ENCODE measurements around the gene C5orf34.
"Not testable (repeated sequence)": the region's sequence is repeated elsewhere in the genome, so short reads cannot be mapped to it uniquely, and the experiment has no call there.

C5orf34 gene

GRCh38 chr5:43523662-43524072, 8.7 kb upstream of the C5orf34 start:
- Histone ChIP-seq H3K4me3 (ENCODE audit: low read depth in 1 of 5, low read length in 5 of 5) (no peak overlapping the region), H3K9ac (ENCODE audit: low read length in 5 of 5) (no peak overlapping the region), H3K27me3 (ENCODE audit: control insufficient read depth in 5 of 5, insufficient read depth in 4 of 5, low read length in 5 of 5) (no peaks in the 10 kb centered on the region), H3K36me3 (ENCODE audit: control insufficient read depth in 5 of 5, insufficient read depth in 5 of 5, low read length in 5 of 5) (peaks cover 34 to 40% (median 34%) of the 10 kb centered on the region in 5 donors), H3K9me3 (ENCODE audit: control insufficient read depth in 5 of 5, low read length in 5 of 5) (no peaks in the 10 kb centered on the region), H3K27ac (ENCODE audit: low read depth, low read length) (no peak overlapping the region), H3K4me1 (ENCODE audit: control insufficient read depth in 5 of 5, insufficient read depth in 5 of 5, low read length in 5 of 5) (no peaks in the 10 kb centered on the region)

- Histone ChIP-seq H3K27ac (ENCODE audit: low read depth, low read length) (no peak overlapping the region), H3K27me3 (ENCODE audit: control insufficient read depth in 5 of 5, insufficient read depth in 4 of 5, low read length in 5 of 5) (no peaks in the 10 kb centered on the region), H3K36me3 (ENCODE audit: control insufficient read depth in 5 of 5, insufficient read depth in 5 of 5, low read length in 5 of 5) (peaks cover 19 to 24% (median 22%) of the 10 kb centered on the region in 5 donors), H3K4me1 (ENCODE audit: control insufficient read depth in 5 of 5, insufficient read depth in 5 of 5, low read length in 5 of 5) (peaks cover 0 to 4% (median 2%) of the 10 kb centered on the region in 5 donors), H3K9ac (ENCODE audit: low read length in 5 of 5) (no peak overlapping the region), H3K4me3 (ENCODE audit: low read depth in 1 of 5, low read length in 5 of 5) (no peak overlapping the region), H3K9me3 (ENCODE audit: control insufficient read depth in 5 of 5, low read length in 5 of 5) (no peaks in the 10 kb centered on the region)
Measured at GRCh38 chr5:43520615-43521014, 5.7 kb upstream of the C5orf34 start.

- no peaks in the 10 kb centered on the region for H3K27me3 ChIP-seq (ENCODE audit: control insufficient read depth in 5 of 5, insufficient read depth in 4 of 5, low read length in 5 of 5)
- H3K4me3 ChIP-seq (ENCODE audit: low read depth in 1 of 5, low read length in 5 of 5): peak overlapping the region; percentile 67 to 95 (median 82)
- peaks cover 0 to 16% (median 16%) of the 10 kb centered on the region in 5 donors for H3K4me1 ChIP-seq (ENCODE audit: control insufficient read depth in 5 of 5, insufficient read depth in 5 of 5, low read length in 5 of 5)
- H3K9ac ChIP-seq (ENCODE audit: low read length in 5 of 5): peak overlapping the region in 4 of 5 donors; percentile 73 to 89 (median 84)
- peak overlapping the region; percentile 61 for H3K27ac ChIP-seq (ENCODE audit: low read depth, low read length)
- H3K9me3 ChIP-seq (ENCODE audit: control insufficient read depth in 5 of 5, low read length in 5 of 5): no peaks in the 10 kb centered on the region
- no peaks in the 10 kb centered on the region for H3K36me3 ChIP-seq (ENCODE audit: control insufficient read depth in 5 of 5, insufficient read depth in 5 of 5, low read length in 5 of 5)
Measured at GRCh38 chr5:43515678-43516048, 715 bp upstream of the C5orf34 start.

GRCh38 chr5:43514471-43514815, 505 bp downstream of the C5orf34 start:
- H3K9me3 ChIP-seq (ENCODE audit: control insufficient read depth in 5 of 5, low read length in 5 of 5): no peaks in the 10 kb centered on the region
- no peaks in the 10 kb centered on the region for H3K36me3 ChIP-seq (ENCODE audit: control insufficient read depth in 5 of 5, insufficient read depth in 5 of 5, low read length in 5 of 5)
- peak overlapping the region; percentile 61 for H3K27ac ChIP-seq (ENCODE audit: low read depth, low read length)
- peaks cover 0 to 16% (median 16%) of the 10 kb centered on the region in 5 donors for H3K4me1 ChIP-seq (ENCODE audit: control insufficient read depth in 5 of 5, insufficient read depth in 5 of 5, low read length in 5 of 5)
- no peaks in the 10 kb centered on the region for H3K27me3 ChIP-seq (ENCODE audit: control insufficient read depth in 5 of 5, insufficient read depth in 4 of 5, low read length in 5 of 5)
- peak overlapping the region; percentile 67 to 95 (median 82) for H3K4me3 ChIP-seq (ENCODE audit: low read depth in 1 of 5, low read length in 5 of 5)
- H3K9ac ChIP-seq (ENCODE audit: low read length in 5 of 5): peak overlapping the region; percentile 73 to 91 (median 86)

- Histone ChIP-seq H3K9ac (ENCODE audit: low read length in 5 of 5) (peak overlapping the region in 4 of 5 donors; percentile 73 to 89 (median 84)), H3K4me3 (ENCODE audit: low read depth in 1 of 5, low read length in 5 of 5) (peak overlapping the region in 4 of 5 donors; percentile 67 to 95 (median 81)), H3K27me3 (ENCODE audit: control insufficient read depth in 5 of 5, insufficient read depth in 4 of 5, low read length in 5 of 5) (no peaks in the 10 kb centered on the region), H3K36me3 (ENCODE audit: control insufficient read depth in 5 of 5, insufficient read depth in 5 of 5, low read length in 5 of 5) (no peaks in the 10 kb centered on the region), H3K9me3 (ENCODE audit: control insufficient read depth in 5 of 5, low read length in 5 of 5) (no peaks in the 10 kb centered on the region), H3K27ac (ENCODE audit: low read depth, low read length) (no peak overlapping the region), H3K4me1 (ENCODE audit: control insufficient read depth in 5 of 5, insufficient read depth in 5 of 5, low read length in 5 of 5) (peaks cover 0 to 16% (median 16%) of the 10 kb centered on the region in 5 donors)
Measured at GRCh38 chr5:43514025-43514424, 923 bp downstream of the C5orf34 start.

- H3K9me3 ChIP-seq (ENCODE audit: control insufficient read depth in 5 of 5, low read length in 5 of 5); H3K4me3 ChIP-seq (ENCODE audit: low read depth in 1 of 5, low read length in 5 of 5); H3K27me3 ChIP-seq (ENCODE audit: control insufficient read depth in 5 of 5, insufficient read depth in 4 of 5, low read length in 5 of 5); H3K27ac ChIP-seq (ENCODE audit: low read depth, low read length); H3K9ac ChIP-seq (ENCODE audit: low read length in 5 of 5); H3K36me3 ChIP-seq (ENCODE audit: control insufficient read depth in 5 of 5, insufficient read depth in 5 of 5, low read length in 5 of 5): not testable (repeated sequence)
- H3K4me1 ChIP-seq (ENCODE audit: control insufficient read depth in 5 of 5, insufficient read depth in 5 of 5, low read length in 5 of 5): peaks cover 0 to 16% (median 16%) of the 10 kb centered on the region in 5 donors
Measured at GRCh38 chr5:43511062-43511461, 3.9 kb downstream of the C5orf34 start.

GRCh38 chr5:43498581-43498980, 16.4 kb downstream of the C5orf34 start:
- Histone ChIP-seq H3K9ac (ENCODE audit: low read length in 5 of 5) (no peak overlapping the region), H3K36me3 (ENCODE audit: control insufficient read depth in 5 of 5, insufficient read depth in 5 of 5, low read length in 5 of 5) (peaks cover 0 to 6% (median 0%) of the 10 kb centered on the region in 5 donors), H3K9me3 (ENCODE audit: control insufficient read depth in 5 of 5, low read length in 5 of 5) (no peaks in the 10 kb centered on the region), H3K4me1 (ENCODE audit: control insufficient read depth in 5 of 5, insufficient read depth in 5 of 5, low read length in 5 of 5) (no peaks in the 10 kb centered on the region), H3K4me3 (ENCODE audit: low read depth in 1 of 5, low read length in 5 of 5) (no peak overlapping the region), H3K27me3 (ENCODE audit: control insufficient read depth in 5 of 5, insufficient read depth in 4 of 5, low read length in 5 of 5) (no peaks in the 10 kb centered on the region), H3K27ac (ENCODE audit: low read depth, low read length) (no peak overlapping the region)

- Histone ChIP-seq H3K9ac (ENCODE audit: low read length in 5 of 5) (no peak overlapping the region), H3K27ac (ENCODE audit: low read depth, low read length) (no peak overlapping the region), H3K9me3 (ENCODE audit: control insufficient read depth in 5 of 5, low read length in 5 of 5) (no peaks in the 10 kb centered on the region), H3K4me3 (ENCODE audit: low read depth in 1 of 5, low read length in 5 of 5) (no peak overlapping the region), H3K27me3 (ENCODE audit: control insufficient read depth in 5 of 5, insufficient read depth in 4 of 5, low read length in 5 of 5) (no peaks in the 10 kb centered on the region), H3K4me1 (ENCODE audit: control insufficient read depth in 5 of 5, insufficient read depth in 5 of 5, low read length in 5 of 5) (no peaks in the 10 kb centered on the region), H3K36me3 (ENCODE audit: control insufficient read depth in 5 of 5, insufficient read depth in 5 of 5, low read length in 5 of 5) (no peaks in the 10 kb centered on the region)
Measured at GRCh38 chr5:43497311-43498104, 17.4 kb downstream of the C5orf34 start.

- no peak overlapping the region for H3K9ac ChIP-seq (ENCODE audit: low read length in 5 of 5)
- no peak overlapping the region for H3K4me3 ChIP-seq (ENCODE audit: low read depth in 1 of 5, low read length in 5 of 5)
- no peaks in the 10 kb centered on the region for H3K9me3 ChIP-seq (ENCODE audit: control insufficient read depth in 5 of 5, low read length in 5 of 5)
- H3K27ac ChIP-seq (ENCODE audit: low read depth, low read length): no peak overlapping the region
- no peaks in the 10 kb centered on the region for H3K4me1 ChIP-seq (ENCODE audit: control insufficient read depth in 5 of 5, insufficient read depth in 5 of 5, low read length in 5 of 5)
- peaks cover 0 to 12% (median 0%) of the 10 kb centered on the region in 5 donors for H3K36me3 ChIP-seq (ENCODE audit: control insufficient read depth in 5 of 5, insufficient read depth in 5 of 5, low read length in 5 of 5)
- no peaks in the 10 kb centered on the region for H3K27me3 ChIP-seq (ENCODE audit: control insufficient read depth in 5 of 5, insufficient read depth in 4 of 5, low read length in 5 of 5)
Measured at GRCh38 chr5:43491326-43491725, 23.6 kb downstream of the C5orf34 start.

GRCh38 chr5:43486353-43486752, 28.6 kb downstream of the C5orf34 start:
- Histone ChIP-seq H3K36me3 (ENCODE audit: control insufficient read depth in 5 of 5, insufficient read depth in 5 of 5, low read length in 5 of 5) (peaks cover 0 to 12% (median 0%) of the 10 kb centered on the region in 5 donors), H3K27ac (ENCODE audit: low read depth, low read length) (no peak overlapping the region), H3K4me3 (ENCODE audit: low read depth in 1 of 5, low read length in 5 of 5) (no peak overlapping the region), H3K4me1 (ENCODE audit: control insufficient read depth in 5 of 5, insufficient read depth in 5 of 5, low read length in 5 of 5) (peaks cover 6 to 22% (median 17%) of the 10 kb centered on the region in 5 donors), H3K9me3 (ENCODE audit: control insufficient read depth in 5 of 5, low read length in 5 of 5) (no peaks in the 10 kb centered on the region), H3K9ac (ENCODE audit: low read length in 5 of 5) (no peak overlapping the region), H3K27me3 (ENCODE audit: control insufficient read depth in 5 of 5, insufficient read depth in 4 of 5, low read length in 5 of 5) (no peaks in the 10 kb centered on the region)
